Mesothelial cell of epicardium (in vitro differentiated cells): ENCODE data around the gene TRAPPC12. TPM values are rescaled to one million over a fixed set of nuclear protein-coding genes. Genes with fewer than 3 reads are reported as not detected.
"Not testable (repeated sequence)": the region's sequence is repeated elsewhere in the genome, so short reads cannot be mapped to it uniquely, and the experiment has no call there.

Experiments
- DNase-seq, 2 experiments: peaks; one replicate each; pipeline ENCODE4 v3.0.0; 2021; ENCODE audit warnings: low spot score in 2 of 2; ENCODE audit not compliant: unreplicated experiment in 2 of 2
- H3K27ac Mint-ChIP-seq: 2 replicates; pipeline ENCODE4 v1.8.0; 2021; ENCODE audit warnings: mixed read lengths
- H3K27me3 Mint-ChIP-seq: 2 replicates; pipeline ENCODE4 v1.8.0; 2021; ENCODE audit warnings: low read depth, mixed read lengths
- H3K36me3 Mint-ChIP-seq: 2 replicates; pipeline ENCODE4 v1.8.0; 2021; ENCODE audit warnings: mixed read lengths
- H3K4me1 Mint-ChIP-seq: 2 replicates; pipeline ENCODE4 v1.8.0; 2021; ENCODE audit warnings: mixed read lengths
- H3K4me3 Mint-ChIP-seq: 2 replicates; pipeline ENCODE4 v1.8.0; 2021; ENCODE audit warnings: mild to moderate bottlenecking, moderate library complexity, mixed read lengths
- H3K9me3 Mint-ChIP-seq: 2 replicates; pipeline ENCODE4 v1.8.0; 2021; ENCODE audit warnings: mixed read lengths
- total RNA-seq: library from RNA; stranded (reverse); gene quantifications from 3 replicates; pipeline ENCODE4 v1.2.1, GENCODE V29; 2021
- TF ChIP-seq, protein P1 (sequence below): fragments of 200-600 bp; sonication (generic); IDR thresholded peaks from one replicate; pipeline ENCODE4 v1.5.0; 2021; ENCODE audit warnings: antibody characterized with exemption; ENCODE audit not compliant: unreplicated experiment

Gene TRAPPC12
- total RNA-seq, 1 donor from 2014 or later, result 134 TPM

DNA sequence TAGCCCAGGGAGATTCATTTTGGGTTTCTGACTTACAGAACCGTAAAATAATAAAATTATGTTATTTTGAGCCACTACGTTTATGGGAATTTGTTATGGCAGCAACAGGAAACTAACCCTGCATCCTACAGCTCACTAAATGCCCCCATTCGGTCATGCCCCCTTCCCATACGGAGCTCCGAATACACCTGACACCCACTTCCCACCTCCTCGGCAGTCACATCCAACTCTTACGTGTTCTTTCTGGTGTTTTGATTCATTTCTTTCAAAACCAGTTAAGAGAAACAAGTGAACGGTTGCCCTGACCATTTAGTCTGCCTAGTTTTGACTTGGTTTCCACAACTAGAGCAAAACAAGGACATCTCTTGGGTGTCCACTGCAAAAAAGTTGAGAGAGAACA lies 21.6 kb upstream of the TRAPPC12 start:
- no peak for DNase-seq
- TF ChIP-seq, protein P1, sequence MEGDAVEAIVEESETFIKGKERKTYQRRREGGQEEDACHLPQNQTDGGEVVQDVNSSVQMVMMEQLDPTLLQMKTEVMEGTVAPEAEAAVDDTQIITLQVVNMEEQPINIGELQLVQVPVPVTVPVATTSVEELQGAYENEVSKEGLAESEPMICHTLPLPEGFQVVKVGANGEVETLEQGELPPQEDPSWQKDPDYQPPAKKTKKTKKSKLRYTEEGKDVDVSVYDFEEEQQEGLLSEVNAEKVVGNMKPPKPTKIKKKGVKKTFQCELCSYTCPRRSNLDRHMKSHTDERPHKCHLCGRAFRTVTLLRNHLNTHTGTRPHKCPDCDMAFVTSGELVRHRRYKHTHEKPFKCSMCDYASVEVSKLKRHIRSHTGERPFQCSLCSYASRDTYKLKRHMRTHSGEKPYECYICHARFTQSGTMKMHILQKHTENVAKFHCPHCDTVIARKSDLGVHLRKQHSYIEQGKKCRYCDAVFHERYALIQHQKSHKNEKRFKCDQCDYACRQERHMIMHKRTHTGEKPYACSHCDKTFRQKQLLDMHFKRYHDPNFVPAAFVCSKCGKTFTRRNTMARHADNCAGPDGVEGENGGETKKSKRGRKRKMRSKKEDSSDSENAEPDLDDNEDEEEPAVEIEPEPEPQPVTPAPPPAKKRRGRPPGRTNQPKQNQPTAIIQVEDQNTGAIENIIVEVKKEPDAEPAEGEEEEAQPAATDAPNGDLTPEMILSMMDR, result no peak
- Mint-ChIP-seq H3K4me3 (no peak overlapping the region), H3K27me3 (no peaks in the 10 kb centered on the region), H3K4me1 (no peaks in the 10 kb centered on the region), H3K27ac (no peak overlapping the region), H3K9me3 (no peaks in the 10 kb centered on the region), H3K36me3 (peaks cover 3% of the 10 kb centered on the region)

DNA sequence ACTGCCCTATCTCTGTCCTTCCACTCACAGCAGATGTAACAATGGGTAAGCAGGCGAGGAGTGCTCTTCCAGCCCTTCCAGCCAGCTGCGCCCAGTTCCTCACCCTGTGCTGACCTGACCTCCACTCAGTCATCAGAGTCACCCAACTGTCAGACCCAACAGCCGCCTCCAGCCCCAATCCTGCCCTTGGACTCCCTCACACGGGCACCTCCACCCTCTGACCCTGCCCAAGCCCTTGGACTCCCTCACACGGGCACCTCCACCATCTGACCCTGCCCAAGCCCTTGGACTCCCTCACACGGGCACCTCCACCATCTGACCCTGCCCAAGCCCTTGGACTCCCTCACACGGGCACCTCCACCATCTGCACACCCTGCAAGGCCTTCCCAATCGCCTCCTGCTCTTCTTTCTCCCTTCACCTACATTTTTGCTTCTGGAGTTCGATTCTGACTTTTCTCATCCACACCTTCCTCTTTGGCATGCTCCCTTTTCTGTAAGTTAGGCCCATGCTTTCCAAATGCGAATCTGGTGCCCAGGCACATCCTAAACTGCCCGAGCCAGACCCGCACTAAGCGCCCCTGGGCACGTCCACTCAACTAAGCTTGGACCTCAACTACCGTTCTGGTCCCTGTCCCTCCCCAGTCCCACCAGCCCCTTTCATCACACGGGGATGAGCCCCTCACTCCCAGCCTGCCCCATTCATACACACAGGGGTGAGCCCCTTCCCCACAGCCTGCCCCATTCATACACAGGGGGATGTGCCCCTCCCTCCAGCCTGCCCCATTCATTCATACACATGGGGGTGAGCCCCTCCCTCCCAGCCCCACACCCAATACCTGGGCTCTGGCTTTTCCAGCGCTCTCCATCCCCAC lies 17.7 kb upstream of the TRAPPC12 start:
- no peaks in the 10 kb centered on the region for H3K36me3 Mint-ChIP-seq

DNA sequence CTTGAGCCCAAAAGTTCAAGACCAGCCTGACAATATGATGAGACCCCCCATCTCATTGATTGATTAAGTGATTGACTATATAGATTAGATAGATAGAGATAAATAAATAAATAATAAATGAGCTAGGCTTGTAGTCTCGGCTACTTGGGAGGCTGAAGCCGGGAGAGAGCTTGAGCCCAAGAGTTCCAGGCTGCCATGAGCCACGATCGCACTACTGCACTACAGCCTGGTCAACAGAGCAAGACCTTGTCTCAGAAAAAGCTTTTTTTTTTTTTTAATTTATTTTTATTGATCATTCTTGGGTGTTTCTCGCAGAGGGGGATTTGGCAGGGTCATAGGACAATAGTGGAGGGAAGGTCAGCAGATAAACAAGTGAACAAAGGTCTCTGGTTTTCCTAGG lies 14.3 kb upstream of the TRAPPC12 start:
- TF ChIP-seq, protein P1, result no peak
- no peak overlapping the region for H3K27ac Mint-ChIP-seq
- peaks cover 12% of the 10 kb centered on the region for H3K9me3 Mint-ChIP-seq
- no peaks in the 10 kb centered on the region for H3K27me3 Mint-ChIP-seq
- no peaks in the 10 kb centered on the region for H3K4me1 Mint-ChIP-seq
- no peak for DNase-seq
- H3K36me3 Mint-ChIP-seq, result peaks cover 19% of the 10 kb centered on the region
- no peak overlapping the region for H3K4me3 Mint-ChIP-seq

More for the DNA sequence above, 17.7 kb upstream of the TRAPPC12 start:
- no peaks in the 10 kb centered on the region for H3K9me3 Mint-ChIP-seq
- H3K4me1 Mint-ChIP-seq, result no peaks in the 10 kb centered on the region
- TF ChIP-seq, protein P1, result no peak
- no peaks in the 10 kb centered on the region for H3K27me3 Mint-ChIP-seq
- DNase-seq, result no peak
- H3K27ac Mint-ChIP-seq, result no peak overlapping the region
- H3K4me3 Mint-ChIP-seq, result no peak overlapping the region

DNA sequence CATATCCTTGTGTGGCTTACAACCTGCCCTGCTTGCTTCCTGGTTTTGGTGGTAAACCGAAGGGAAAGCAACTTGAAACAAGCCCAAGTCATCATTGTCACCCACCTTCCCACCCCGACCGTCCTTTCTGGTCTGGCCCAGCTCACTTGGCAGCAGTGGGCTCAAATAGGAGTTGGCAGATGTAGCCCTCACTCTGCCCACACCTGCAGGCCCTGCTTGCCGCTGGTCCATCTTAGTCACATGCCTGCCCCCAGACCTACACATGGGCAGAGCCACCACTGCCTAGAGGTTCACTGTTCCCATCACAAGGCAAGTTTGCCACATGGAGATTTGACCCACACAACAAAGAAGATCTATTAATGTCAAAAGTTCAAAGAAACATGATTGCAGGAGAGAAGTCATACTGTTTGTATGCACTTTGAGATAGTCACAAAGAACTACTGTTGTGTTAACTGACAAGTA lies 11.2 kb upstream of the TRAPPC12 start:
- TF ChIP-seq, protein P1, result no peak
- H3K9me3 Mint-ChIP-seq, result peaks cover 12% of the 10 kb centered on the region
- H3K27me3 Mint-ChIP-seq, result no peaks in the 10 kb centered on the region
- no peak overlapping the region for H3K27ac Mint-ChIP-seq
- H3K4me1 Mint-ChIP-seq, result no peaks in the 10 kb centered on the region
- H3K4me3 Mint-ChIP-seq, result no peak overlapping the region
- peaks cover 19% of the 10 kb centered on the region for H3K36me3 Mint-ChIP-seq
- no peak for DNase-seq

DNA sequence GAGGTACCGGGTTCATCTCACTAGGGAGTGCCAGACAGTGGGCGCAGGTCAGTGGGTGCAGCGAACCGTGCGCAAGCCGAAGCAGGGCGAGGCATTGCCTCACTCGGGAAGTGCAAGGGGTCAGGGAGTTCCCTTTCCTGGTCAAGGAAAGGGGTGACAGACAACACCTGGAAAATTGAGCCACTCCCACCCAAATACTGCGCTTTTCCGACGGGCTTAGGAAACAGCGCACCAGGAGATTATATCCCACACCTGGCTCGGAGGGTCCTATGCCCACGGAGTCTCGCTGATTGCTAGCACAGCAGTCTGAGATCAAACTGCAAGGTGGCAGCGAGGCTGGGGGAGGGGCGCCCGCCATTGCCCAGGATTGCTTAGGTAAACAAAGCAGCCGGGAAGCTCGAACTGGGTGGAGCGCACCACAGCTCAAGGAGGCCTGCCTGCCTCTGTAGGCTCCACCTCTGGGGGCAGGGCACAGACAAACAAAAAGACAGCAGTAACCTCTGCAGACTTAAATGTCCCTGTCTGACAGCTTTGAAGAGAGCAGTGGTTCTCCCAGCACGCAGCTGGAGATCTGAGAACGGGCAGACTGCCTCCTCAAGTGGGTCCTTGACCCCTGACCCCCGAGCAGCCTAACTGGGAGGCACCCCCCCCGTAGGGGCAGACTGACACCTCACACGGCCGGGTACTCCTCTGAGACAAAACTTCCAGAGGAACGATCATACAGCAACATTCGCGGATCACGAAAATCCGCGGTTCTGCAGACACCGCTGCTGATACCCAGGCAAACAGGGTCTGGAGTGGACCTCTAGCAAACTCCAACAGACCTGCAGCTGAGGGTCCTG lies 9.9 kb upstream of the TRAPPC12 start:
- not testable (repeated sequence) for H3K27me3 Mint-ChIP-seq

DNA sequence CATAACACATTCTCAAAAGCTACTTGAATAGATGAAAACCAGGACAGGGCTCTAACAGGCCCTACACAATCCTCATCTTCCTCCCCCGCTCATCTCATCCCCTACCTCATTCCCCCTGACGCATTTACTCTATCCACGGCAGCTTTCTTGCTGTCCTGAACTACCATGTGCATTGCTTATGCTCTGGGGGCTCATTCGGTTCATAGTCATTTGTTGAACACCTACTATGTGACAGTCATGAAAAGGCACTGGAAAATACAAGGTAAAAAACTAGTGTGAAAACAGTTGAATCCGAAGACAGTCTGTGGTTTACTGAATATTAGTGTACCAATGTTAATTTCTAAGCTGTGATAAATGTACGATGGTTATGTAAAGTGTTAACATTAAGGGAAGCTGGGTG lies 2.7 kb upstream of the TRAPPC12 start:
- TF ChIP-seq, protein P1, result no peak

More for the DNA sequence above, 9.9 kb upstream of the TRAPPC12 start:
- Mint-ChIP-seq H3K9me3 (peaks cover 12% of the 10 kb centered on the region), H3K36me3 (peaks cover 19% of the 10 kb centered on the region)
- DNase-seq, H3K27ac Mint-ChIP-seq, H3K4me1 Mint-ChIP-seq, H3K4me3 Mint-ChIP-seq: not testable (repeated sequence)

More for the DNA sequence above, 2.7 kb upstream of the TRAPPC12 start:
- Mint-ChIP-seq H3K27me3 (no peaks in the 10 kb centered on the region), H3K36me3 (peaks cover 6% of the 10 kb centered on the region), H3K9me3 (no peaks in the 10 kb centered on the region), H3K4me3 (peak overlapping the region; percentile 97), H3K4me1 (peaks cover 32% of the 10 kb centered on the region), H3K27ac (peak overlapping the region; percentile 90)
- DNase-seq, result no peak
